B cell (primary cell): Measurements from ENCODE around the gene TMEM232.
A peak's percentile ranks its signal among the peaks of the same experiment; 100 is the strongest.

ENCODE experiments used
- EZH2 ChIP-seq: IDR thresholded peaks from 2 replicates; pipeline ENCODE4 v1.6.1; 2012; ENCODE audit warnings: borderline replicate concordance, low read depth, mild to moderate bottlenecking, moderate library complexity, low read length; ENCODE audit not compliant: insufficient read depth, poor library complexity, severe bottlenecking
- TF ChIP-seq, protein P1 (sequence below): fragments of 200-600 bp; IDR thresholded peaks from one replicate; pipeline ENCODE4 v1.8.0; 2022; ENCODE audit warnings: antibody characterized with exemption, mild to moderate bottlenecking

DNA sequence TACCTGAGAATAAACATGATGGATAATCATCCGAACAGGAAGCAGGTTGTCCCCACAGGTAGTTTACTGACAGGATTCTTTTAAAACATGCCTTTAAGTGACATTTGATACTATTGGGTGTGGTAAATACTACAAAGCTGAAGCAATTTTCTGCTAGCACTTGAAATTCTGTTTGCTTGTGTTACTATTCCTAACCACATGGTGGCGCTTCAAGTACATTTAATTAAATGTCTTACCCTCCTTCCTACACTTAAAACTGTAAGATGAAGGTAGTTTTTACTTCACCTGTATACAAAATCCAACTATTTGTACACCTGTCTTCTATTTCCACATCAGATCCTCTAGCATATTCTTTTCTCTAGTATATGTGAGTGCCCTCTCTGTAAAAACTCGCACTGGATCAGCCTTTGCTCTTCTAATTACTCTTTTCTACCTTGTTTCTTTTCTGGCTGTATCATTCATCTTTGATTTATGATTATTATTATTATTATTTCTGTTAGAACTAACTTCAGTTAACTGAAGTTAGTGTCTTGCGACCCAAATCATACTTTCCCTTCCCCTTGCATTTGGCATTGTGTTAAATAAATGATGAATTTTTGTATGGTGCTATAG is 30.8 kb upstream of the TMEM232 start:
- TF ChIP-seq, protein P1, sequence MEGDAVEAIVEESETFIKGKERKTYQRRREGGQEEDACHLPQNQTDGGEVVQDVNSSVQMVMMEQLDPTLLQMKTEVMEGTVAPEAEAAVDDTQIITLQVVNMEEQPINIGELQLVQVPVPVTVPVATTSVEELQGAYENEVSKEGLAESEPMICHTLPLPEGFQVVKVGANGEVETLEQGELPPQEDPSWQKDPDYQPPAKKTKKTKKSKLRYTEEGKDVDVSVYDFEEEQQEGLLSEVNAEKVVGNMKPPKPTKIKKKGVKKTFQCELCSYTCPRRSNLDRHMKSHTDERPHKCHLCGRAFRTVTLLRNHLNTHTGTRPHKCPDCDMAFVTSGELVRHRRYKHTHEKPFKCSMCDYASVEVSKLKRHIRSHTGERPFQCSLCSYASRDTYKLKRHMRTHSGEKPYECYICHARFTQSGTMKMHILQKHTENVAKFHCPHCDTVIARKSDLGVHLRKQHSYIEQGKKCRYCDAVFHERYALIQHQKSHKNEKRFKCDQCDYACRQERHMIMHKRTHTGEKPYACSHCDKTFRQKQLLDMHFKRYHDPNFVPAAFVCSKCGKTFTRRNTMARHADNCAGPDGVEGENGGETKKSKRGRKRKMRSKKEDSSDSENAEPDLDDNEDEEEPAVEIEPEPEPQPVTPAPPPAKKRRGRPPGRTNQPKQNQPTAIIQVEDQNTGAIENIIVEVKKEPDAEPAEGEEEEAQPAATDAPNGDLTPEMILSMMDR = peak; percentile 91
- TF ChIP-seq EZH2 = no peak
